Body of pancreas (tissue), 4 donors: Measurements from ENCODE around the gene RALB.

ENCODE experiments used
- CTCF ChIP-seq, 7 experiments: fragments of 450-650 bp in 4 of 7; fragments of 200-600 bp in 3 of 7; sonication (generic) in 3 of 7; IDR thresholded peaks; one replicate each; pipeline ENCODE4 v1.5.1; 2016 to 2019; ENCODE audit warnings: antibody characterized with exemption in 7 of 7
- POLR2A ChIP-seq, 3 donors: fragments of 450-650 bp; IDR thresholded peaks; one replicate each; pipeline ENCODE4 v1.6.1; 2016; ENCODE audit warnings: antibody characterized with exemption in 3 of 3, mild to moderate bottlenecking in 2 of 3

- TF ChIP-seq CTCF (IDR thresholded peaks at IDR 0.05) (no peak), POLR2A (IDR thresholded peaks at IDR 0.05) (no peak)
Observed at GRCh38 chr2:120331903-120332302, 79.3 kb downstream of the RALB start.
